HG03442 (cell line): ENCODE measurements around the gene SUPT3H.
A peak's percentile ranks its signal among the peaks of the same experiment; 100 is the strongest.

ENCODE experiments used
- ATAC-seq: cut with Tn5 transposase; IDR thresholded peaks from one replicate; pipeline ENCODE4 v1.9.1; 2021; ENCODE audit warnings: mild to moderate bottlenecking, moderate library complexity; ENCODE audit not compliant: unreplicated experiment

The SUPT3H gene

GRCh38 chr6:45021676-45022075 is 356.1 kb downstream of the SUPT3H start:
- no peak for ATAC-seq

DNA sequence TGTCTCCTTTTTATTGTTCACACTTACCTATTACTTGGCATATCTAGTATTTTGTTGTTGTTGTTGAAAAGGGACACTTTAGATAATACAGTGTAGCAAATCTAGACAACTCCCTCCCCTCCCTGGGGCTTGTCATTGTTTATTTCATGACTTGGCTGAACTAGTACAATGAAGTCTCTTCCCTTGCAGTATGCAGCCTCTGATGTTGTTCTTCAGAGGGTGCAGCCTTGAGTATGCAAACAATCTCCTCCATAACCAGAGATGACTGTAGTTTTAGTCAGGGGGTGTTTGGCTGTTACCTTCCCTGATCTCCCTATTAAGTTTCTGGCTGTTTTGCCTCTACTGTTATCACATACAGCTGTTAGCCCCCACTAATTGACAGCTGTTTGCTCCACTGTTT is 365.0 kb downstream of the SUPT3H start:
- ATAC-seq = no peak

DNA sequence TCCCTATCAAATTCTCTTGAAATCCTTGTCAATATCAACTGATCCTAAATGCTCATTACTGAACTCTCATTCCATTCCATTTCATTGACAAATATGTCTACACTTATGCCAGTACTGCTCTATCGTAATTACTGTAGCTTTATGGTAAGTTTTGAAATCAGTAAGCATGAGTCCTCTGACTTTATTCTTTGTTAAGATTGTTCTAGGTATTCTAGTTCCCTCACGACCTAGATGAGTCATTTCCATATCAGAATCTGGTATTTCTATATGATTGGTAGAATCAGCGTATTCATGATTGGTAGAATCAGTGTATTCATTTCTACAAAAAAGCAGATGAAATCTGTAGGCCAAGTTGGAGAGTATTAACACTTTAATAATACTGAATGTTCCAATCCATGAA is 368.2 kb downstream of the SUPT3H start:
- ATAC-seq = no peak

- no peak for ATAC-seq
These were observed 370.8 kb downstream of the SUPT3H start for GRCh38 chr6:45006893-45007292.

DNA sequence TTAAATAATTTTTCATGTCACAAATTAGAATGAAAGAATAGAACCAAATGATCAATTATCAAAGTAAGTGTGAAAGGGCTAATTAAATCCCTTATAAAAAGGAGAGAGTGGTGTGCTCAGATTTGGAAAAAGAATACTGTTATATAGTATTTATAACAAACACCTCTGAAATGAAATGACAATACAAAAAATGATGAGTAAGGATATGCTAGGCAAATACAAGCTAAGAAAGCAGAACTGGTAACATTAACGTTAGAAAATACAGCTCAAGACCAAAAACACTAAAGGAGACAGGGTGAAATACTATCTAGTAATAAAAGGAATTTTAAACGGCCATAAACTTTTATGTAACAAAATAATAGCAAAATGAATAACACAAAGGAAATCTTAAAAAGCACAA is 373.8 kb downstream of the SUPT3H start:
- no peak for ATAC-seq

DNA sequence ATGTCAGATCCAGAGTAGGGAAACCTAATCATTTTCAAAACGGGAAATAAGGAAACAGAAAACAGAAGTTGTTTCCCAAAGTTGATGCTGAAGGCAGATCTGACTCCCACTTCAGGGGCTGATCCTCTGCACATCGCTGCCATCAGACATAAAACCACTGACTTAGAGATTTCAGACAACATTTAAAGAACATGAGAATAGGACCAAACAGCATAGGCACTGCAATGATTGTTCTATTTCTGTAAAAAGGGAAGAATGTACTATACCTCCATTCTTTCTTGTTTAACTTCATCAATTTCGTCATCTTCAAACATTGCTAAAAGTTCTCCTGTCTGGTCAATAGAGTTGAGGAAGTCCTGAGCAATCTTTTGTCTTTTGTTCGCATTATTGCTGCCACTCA is 374.3 kb downstream of the SUPT3H start:
- ATAC-seq = no peak

- no peak for ATAC-seq
These were observed 375.2 kb downstream of the SUPT3H start for GRCh38 chr6:45002390-45003105.

DNA sequence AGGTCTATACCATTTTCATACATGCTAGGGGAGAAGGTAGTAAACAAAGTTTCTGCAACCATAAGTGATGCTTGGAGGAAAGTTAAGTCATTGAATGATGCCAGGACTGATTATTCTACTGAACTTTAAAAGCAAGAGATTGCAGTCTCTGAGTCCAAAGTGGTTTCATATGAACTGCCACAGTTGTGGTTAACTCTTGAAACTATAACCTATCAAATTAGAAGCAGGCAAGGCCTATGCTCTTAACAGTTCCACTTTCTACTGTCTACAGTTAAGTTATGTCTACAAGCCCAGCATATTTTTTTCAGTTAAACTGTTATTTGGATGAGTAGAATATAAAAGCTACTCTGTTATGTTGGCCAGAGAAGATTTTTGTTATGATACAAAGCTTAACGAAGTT is 376.1 kb downstream of the SUPT3H start:
- peak; percentile 99 for ATAC-seq

DNA sequence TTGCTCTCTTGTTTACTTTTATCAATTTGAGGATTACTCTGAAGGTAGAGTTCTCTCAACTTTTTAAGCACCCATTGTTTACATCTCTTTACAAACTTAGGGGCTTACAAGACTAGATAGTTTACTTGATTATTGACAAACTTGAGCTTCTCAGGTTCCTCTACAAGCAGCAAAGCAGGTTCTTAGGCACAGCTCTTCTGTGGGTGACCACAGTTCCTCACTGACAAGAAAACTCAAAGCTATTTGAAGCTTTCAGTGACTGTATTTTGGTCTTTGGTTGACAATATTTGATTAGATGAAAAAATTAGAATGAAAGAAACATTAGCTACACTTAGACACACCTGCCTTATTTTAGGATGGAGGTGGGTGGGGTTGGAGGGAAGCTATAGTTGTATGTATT is 376.9 kb downstream of the SUPT3H start:
- no peak for ATAC-seq

DNA sequence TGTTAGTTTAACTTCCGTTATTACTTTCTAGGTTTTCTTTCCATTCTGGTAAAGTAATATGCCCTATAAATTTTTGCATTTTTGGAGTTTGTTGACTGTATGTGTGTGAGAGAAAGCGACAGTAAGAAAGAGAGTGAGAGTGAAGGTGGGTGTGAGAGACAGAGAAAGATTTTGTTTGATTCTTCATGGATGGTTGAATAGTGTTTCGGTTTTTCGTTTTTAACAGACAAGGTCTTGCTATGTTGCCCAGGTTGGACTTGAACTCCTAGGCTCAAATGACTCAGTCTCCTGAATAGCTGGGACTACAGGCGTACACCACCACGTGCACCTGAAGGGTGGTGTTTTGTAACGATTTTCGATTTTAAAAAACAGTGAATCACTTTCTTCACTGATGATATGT is 378.7 kb downstream of the SUPT3H start:
- ATAC-seq = no peak

DNA sequence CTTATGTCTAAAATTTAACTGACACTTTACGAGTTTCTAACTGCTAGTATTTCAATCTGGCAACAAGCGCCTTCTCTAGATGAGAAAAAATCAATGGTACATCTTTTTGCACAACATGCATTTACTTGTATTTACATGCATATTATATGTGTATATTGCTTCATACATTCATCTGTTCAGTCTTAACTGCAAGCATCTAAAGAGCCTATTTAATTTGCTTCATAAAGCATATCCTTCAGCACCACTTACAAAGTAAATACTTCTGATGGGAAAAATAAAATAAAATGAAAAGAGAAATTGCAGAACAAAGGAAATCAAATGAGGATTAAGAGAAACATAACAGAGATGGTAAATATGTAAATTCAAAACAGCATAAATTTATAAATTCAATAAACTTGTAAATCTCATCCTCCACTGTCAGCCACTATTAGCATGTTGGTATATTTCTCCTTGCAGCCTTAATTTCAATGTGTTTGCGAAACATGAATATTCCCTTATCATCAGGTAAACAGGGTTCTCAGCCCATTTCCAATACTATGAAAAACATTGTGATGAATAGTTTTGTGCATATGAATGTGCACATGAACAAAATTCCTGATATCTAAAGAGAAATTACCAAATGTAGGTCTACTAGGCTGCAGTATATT is 382.1 kb downstream of the SUPT3H start:
- no peak for ATAC-seq

DNA sequence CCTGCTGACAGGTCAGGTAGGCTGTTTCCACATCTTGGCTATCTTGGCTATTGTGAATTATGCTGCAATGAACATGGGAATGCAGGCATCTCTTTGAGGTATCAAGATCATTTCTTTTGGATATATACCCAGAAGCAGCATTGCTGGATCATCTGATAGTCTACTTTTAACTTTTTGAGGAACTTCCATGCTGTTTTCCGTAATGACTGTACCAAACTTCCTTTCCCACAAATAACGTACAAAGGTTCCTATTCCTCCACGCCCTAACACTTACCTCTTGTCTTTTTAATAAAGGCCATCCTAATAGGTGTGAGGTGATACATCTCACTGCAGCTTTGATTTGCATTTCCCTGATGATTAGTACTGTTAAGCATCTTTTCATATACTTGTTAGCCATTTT is 388.3 kb downstream of the SUPT3H start:
- no peak for ATAC-seq

GRCh38 chr6:44985006-44985405 is 392.7 kb downstream of the SUPT3H start:
- ATAC-seq = no peak

DNA sequence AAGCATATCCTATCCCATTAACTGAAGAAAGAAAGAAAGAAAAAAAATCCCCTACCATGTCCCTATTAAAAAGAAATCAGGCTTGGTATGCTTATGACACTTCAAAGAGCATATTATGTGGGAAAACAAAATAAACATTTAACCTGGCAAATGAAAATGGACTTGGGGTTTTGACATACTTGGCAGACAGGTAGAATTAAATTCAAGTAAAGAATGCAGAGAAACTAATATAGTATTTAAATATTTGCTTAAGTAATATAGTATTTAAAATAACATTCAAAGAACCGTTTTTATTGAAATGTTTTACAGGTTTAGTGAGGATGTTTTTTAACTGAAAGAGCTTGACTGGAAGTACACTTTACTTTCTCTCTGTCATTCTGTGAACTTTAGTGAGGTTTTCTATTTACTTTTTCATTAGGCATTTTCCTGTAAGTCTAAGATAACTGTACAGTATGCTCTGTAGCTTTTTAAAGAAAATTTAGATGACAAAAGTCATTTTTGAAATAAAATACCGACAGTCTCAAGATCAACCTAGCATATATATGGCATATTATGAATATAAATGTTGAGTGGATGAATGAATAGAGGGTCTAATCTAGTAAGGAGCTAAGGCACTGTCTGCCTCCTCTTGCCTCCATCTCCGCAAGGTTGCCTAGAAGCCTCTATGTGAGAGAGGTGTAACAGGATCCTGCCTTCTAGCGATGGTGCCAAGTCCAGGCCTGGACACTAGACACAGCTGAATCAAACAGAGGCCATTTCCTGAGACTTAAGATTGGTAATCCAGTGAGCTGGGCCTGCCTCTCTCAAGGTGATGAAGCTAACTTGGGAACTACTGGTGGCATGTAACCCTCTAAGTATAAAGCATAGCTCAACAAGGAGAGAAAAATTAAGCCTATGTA is 394.0 kb downstream of the SUPT3H start:
- no peak for ATAC-seq

DNA sequence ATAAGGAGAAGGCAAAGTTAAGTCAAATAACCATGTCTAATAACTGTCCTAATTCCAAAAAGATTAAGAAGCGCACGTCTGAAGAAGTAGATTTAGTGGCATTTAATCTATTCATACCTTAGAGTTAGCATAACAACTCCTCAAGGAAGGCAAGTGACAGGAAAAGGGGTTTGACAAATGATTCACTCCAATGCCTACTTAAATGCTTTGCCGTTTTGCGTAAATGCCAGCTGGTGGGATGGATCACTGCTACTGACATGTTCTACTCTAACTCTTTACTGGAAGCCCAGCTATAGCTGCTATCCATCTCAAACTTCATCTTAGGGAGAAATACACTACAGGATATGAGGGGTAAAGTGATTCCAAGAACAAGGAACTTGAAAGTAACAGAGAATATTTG is 396.9 kb downstream of the SUPT3H start:
- no peak for ATAC-seq

- no peak for ATAC-seq
These were observed 400.8 kb downstream of the SUPT3H start for GRCh38 chr6:44976677-44977641.

DNA sequence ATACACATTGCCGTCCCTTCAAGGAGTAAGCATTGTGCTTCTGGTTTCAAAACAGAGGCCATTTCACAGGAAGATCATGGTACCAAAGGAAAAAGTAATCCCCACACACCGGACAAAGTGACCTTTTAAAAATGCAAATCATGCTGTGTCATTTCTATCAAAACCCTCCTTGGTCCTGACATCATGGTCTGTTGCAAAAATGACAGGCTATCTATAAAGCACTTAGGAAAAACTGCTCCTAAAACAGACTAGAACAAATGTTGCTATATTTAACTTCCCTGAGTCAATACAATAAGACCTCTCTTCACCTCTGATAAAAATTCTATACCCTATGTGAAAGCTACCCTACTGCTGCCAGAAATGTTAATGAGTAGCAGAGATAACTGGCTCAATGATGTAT is 403.2 kb downstream of the SUPT3H start:
- no peak for ATAC-seq

DNA sequence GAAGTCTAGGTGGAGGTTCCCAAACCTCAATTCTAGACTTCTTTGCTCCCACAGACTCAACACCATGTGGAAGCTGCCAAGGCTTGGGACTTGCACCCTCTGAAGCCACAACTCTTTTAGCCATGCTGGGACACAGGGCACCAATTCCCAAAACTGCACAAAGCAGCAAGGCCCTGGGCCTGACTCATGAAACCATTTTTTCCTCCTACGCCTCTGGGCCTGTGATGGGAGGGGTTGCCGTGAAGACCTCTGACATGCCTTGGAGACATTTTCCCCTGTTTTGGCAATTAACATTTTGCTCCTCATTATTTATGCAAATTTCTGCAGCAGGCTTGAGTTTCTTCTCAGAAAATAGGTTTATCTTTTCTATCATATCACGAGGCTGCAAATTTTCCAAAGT is 405.0 kb downstream of the SUPT3H start:
- ATAC-seq = no peak

- no peak for ATAC-seq
These were observed 408.1 kb downstream of the SUPT3H start for GRCh38 chr6:44969446-44970185.

- no peak for ATAC-seq
These were observed 410.3 kb downstream of the SUPT3H start for GRCh38 chr6:44967481-44967880.
